ENCODE data around the gene GALNTL6.

GALNTL6 gene

DNA sequence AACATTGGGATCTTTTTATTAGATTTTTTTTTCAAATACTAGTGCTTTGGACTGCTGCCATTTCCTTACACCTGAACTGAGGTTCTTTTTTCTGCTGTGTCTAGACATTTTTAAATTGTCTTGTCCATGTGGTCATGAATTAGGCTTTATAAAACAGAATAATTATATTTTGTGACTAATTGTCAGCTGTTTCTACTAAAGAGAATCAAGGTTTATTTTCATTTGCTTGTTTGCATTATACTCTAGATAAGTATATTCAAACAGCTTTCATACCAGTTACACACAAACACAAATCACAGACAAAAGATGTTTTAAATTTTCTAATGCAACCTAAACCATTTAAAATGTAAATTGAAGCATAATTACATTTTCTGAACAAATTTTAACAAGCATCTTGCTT, 194.7 kb downstream of the GALNTL6 start:
- DNase-seq (ENCODE audit: extremely low spot score) = no peak

GRCh38 chr4:172009446-172010230, 196.4 kb downstream of the GALNTL6 start:
- ChIA-PET CTCF (interaction anchor here (0.6 kb wide), 1 partner anchor 25 kb away, joined by 3 read pairs; no protein-coding TSS in a partner anchor), POLR2A (no interaction called here)
- no peak for DNase-seq (ENCODE audit: extremely low spot score)
- TF ChIP-seq, protein P1, sequence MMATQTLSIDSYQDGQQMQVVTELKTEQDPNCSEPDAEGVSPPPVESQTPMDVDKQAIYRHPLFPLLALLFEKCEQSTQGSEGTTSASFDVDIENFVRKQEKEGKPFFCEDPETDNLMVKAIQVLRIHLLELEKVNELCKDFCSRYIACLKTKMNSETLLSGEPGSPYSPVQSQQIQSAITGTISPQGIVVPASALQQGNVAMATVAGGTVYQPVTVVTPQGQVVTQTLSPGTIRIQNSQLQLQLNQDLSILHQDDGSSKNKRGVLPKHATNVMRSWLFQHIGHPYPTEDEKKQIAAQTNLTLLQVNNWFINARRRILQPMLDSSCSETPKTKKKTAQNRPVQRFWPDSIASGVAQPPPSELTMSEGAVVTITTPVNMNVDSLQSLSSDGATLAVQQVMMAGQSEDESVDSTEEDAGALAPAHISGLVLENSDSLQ (IDR thresholded peaks at IDR 0.05) = no peak
- TF ChIP-seq FOXK2 (IDR thresholded peaks at IDR 0.05) = no peak
- no peak for TF ChIP-seq BHLHE40 (IDR thresholded peaks at IDR 0.05; ENCODE audit: borderline replicate concordance)
- no peak for TF ChIP-seq FOXA1 (IDR thresholded peaks at IDR 0.05)
- no peak for TF ChIP-seq FOXM1 (IDR thresholded peaks at IDR 0.05; ENCODE audit: borderline replicate concordance)
- TF ChIP-seq SUZ12 (IDR thresholded peaks at IDR 0.05) = no peak
- TF ChIP-seq L3MBTL2 (conservative IDR thresholded peaks at IDR 0.05) = no peak
- no peak for TF ChIP-seq TARDBP (IDR thresholded peaks at IDR 0.05)
- TF ChIP-seq ARNT (IDR thresholded peaks at IDR 0.05) = no peak
- no peak for TF ChIP-seq ZNF384 (IDR thresholded peaks at IDR 0.05)
- TF ChIP-seq CTBP1 (IDR thresholded peaks at IDR 0.05; ENCODE audit: borderline replicate concordance) = no peak
- TF ChIP-seq HDGF (IDR thresholded peaks at IDR 0.05; ENCODE audit: borderline replicate concordance) = no peak
- no peak for TF ChIP-seq NFRKB (IDR thresholded peaks at IDR 0.05)
- TF ChIP-seq LEF1 (IDR thresholded peaks at IDR 0.05; ENCODE audit: borderline replicate concordance) = no peak

More for the DNA sequence above, 194.7 kb downstream of the GALNTL6 start:
- ChIA-PET POLR2A (no interaction called here), CTCF (no interaction called here)
- TF ChIP-seq CTBP1 (IDR thresholded peaks at IDR 0.05; ENCODE audit: borderline replicate concordance) (no peak), FOXA1 (IDR thresholded peaks at IDR 0.05) (no peak)

DNA sequence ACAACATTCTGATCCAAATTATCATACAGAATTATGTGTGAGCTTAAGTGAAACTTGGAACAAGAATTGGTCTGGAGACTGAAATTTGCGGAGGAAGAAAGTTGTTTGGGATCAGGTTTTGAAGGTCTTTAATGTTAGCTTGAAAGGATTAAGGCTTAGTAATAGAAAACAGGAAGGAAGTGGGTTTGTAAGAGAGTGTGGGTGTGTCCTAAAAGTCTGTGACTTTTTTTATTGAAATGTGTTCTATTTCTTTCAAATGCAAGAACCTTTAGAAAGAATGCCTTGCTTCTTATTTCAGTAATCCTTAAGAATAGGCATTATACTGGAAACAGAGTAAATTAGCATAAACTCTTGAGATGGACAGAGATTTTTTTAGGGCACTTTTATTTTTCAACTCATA, 198.0 kb downstream of the GALNTL6 start:
- TF ChIP-seq ZNF384 (IDR thresholded peaks at IDR 0.05) (no peak), ARNT (IDR thresholded peaks at IDR 0.05) (no peak), SUZ12 (IDR thresholded peaks at IDR 0.05) (no peak), TARDBP (IDR thresholded peaks at IDR 0.05) (no peak), SP1 (IDR thresholded peaks at IDR 0.05) (no peak), FOXA1 (IDR thresholded peaks at IDR 0.05) (no peak), BHLHE40 (IDR thresholded peaks at IDR 0.05; ENCODE audit: borderline replicate concordance) (no peak), ELF4 (IDR thresholded peaks at IDR 0.05) (no peak), L3MBTL2 (conservative IDR thresholded peaks at IDR 0.05) (no peak), NFRKB (IDR thresholded peaks at IDR 0.05) (no peak), LEF1 (IDR thresholded peaks at IDR 0.05; ENCODE audit: borderline replicate concordance) (no peak), HDGF (IDR thresholded peaks at IDR 0.05; ENCODE audit: borderline replicate concordance) (no peak)
- TF ChIP-seq, protein P1 (IDR thresholded peaks at IDR 0.05) = no peak
- CTCF ChIA-PET = no interaction called here
- no peak for DNase-seq (ENCODE audit: extremely low spot score)
- POLR2A ChIA-PET = no interaction called here

GRCh38 chr4:172018358-172018757, 205.2 kb downstream of the GALNTL6 start:
- no peak for DNase-seq (ENCODE audit: extremely low spot score)

DNA sequence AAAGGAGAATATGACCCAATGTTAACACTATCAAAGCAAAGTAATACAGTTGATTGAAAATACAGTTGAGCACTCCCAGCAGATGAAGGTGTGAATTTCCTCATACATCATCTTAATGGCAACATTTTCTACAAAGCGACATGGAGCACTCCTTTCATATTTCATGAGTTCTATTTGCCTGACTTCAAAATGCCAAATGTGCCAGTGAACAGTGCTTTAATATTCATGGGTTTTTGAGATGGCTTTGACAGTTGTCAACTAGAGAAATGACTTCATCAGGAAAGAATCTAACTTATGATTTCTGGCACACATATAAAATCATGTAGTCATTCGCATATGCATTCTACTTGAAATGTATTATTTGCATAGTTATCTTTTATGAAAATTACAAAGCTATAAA, 222.4 kb downstream of the GALNTL6 start:
- ChIA-PET POLR2A (no interaction called here), CTCF (no interaction called here)
- no peak for DNase-seq (ENCODE audit: extremely low spot score)
- TF ChIP-seq HDGF (IDR thresholded peaks at IDR 0.05; ENCODE audit: borderline replicate concordance) (no peak), LEF1 (IDR thresholded peaks at IDR 0.05; ENCODE audit: borderline replicate concordance) (no peak), ARNT (IDR thresholded peaks at IDR 0.05) (no peak), CTBP1 (IDR thresholded peaks at IDR 0.05; ENCODE audit: borderline replicate concordance) (no peak), NFRKB (IDR thresholded peaks at IDR 0.05) (no peak)

More at GRCh38 chr4:172018358-172018757, 205.2 kb downstream of the GALNTL6 start:
- POLR2A ChIA-PET = no interaction called here
- TF ChIP-seq TARDBP (IDR thresholded peaks at IDR 0.05) = no peak
- CTCF ChIA-PET = interaction anchor here (1.7 kb wide), 1 partner anchor 16 kb away, joined by 6 read pairs; no protein-coding TSS in a partner anchor

DNA sequence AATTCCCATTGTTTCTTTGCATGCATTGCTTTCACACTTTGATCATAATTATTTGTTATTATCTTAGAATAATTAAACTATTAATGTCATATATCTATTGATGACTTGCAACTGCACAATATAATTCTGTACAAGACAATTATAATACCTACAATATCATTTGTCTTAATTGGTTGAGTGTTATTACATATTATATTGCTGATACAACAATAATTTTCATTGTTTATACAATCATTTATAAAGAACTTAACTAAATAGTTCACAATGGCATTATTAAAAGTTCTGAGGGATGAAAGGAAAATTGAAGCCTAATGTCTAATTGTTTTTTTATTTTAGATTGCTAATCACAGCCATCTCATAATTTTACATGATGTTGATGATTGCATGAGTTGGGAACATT, 227.6 kb downstream of the GALNTL6 start:
- TF ChIP-seq NFRKB (IDR thresholded peaks at IDR 0.05) (no peak), FOXM1 (IDR thresholded peaks at IDR 0.05; ENCODE audit: borderline replicate concordance) (no peak), L3MBTL2 (conservative IDR thresholded peaks at IDR 0.05) (no peak), ZNF384 (IDR thresholded peaks at IDR 0.05) (no peak), CTBP1 (IDR thresholded peaks at IDR 0.05; ENCODE audit: borderline replicate concordance) (no peak), BHLHE40 (IDR thresholded peaks at IDR 0.05; ENCODE audit: borderline replicate concordance) (no peak), ARNT (IDR thresholded peaks at IDR 0.05) (no peak), SP1 (IDR thresholded peaks at IDR 0.05) (no peak), FOXA1 (IDR thresholded peaks at IDR 0.05) (no peak), HDGF (IDR thresholded peaks at IDR 0.05; ENCODE audit: borderline replicate concordance) (no peak), FOXK2 (IDR thresholded peaks at IDR 0.05) (no peak)
- TF ChIP-seq, protein P1 (IDR thresholded peaks at IDR 0.05) = no peak
- ChIA-PET CTCF (no interaction called here), POLR2A (no interaction called here)
- no peak for DNase-seq (ENCODE audit: extremely low spot score)
